Measurements from ENCODE around the gene BCAN. TPM values are rescaled to one million over a fixed set of nuclear protein-coding genes. Genes with fewer than 3 reads are reported as not detected.

BCAN gene
- total and polyA plus RNA-seq, 2 of the 4 experiments (the other 2 are of a cell fraction): 0.07 TPM; not detected in 1

GRCh38 chr1:156708218-156708661, 66.3 kb downstream of the BCAN start (continued):
- TF ChIP-seq CHD1 (IDR thresholded peaks at IDR 0.05; ENCODE audit: low read depth, low read length) (no peak), SMC3 (IDR thresholded peaks at IDR 0.05; ENCODE audit: low read depth, low read length) (no peak), MXI1 (IDR thresholded peaks at IDR 0.05; ENCODE audit: borderline replicate concordance, low read depth, low read length) (no peak), ELK1 (IDR thresholded peaks at IDR 0.05; ENCODE audit: borderline replicate concordance, low read depth, low read length) (no peak)

GRCh38 chr1:156709031-156709430, 67.1 kb downstream of the BCAN start:
- Histone ChIP-seq H3K36me3 (ENCODE audit: control insufficient read depth, insufficient read depth, low read length) (no peaks in the 10 kb centered on the region), H3K14ac (replicated peaks; ENCODE audit: low read depth, low read length) (no peak overlapping the region), H3K9me3 (ENCODE audit: control insufficient read depth, insufficient read depth, low read length) (no peaks in the 10 kb centered on the region), H3K9ac (ENCODE audit: low read depth, low read length) (no peak overlapping the region), H2BK15ac (ENCODE audit: low read depth, low read length) (no peak overlapping the region), H2AFZ (replicated peaks; ENCODE audit: low read length, poor library complexity) (no peak overlapping the region), H3K56ac (ENCODE audit: extremely low read depth, insufficient read depth, low read length) (no peak overlapping the region), H3K18ac (ENCODE audit: low read depth, low read length) (no peak overlapping the region), H3K27me3 (ENCODE audit: control insufficient read depth, insufficient read depth, low read length) (peaks cover 5% of the 10 kb centered on the region), H4K91ac (ENCODE audit: insufficient read depth, low read depth, low read length) (no peak overlapping the region), H3K9me1 (ENCODE audit: insufficient read depth, low read length) (peaks cover 3% of the 10 kb centered on the region; the same call in 1 of the 2 replicates), H3K27ac (ENCODE audit: insufficient read depth, low read length) (no peak overlapping the region), H3K4me1 (ENCODE audit: control insufficient read depth, insufficient read depth, low read length) (peaks cover 52% of the 10 kb centered on the region), H2BK120ac (ENCODE audit: low read depth, low read length) (no peak overlapping the region), H4K5ac (ENCODE audit: low read depth, low read length) (no peak overlapping the region), H2BK5ac (ENCODE audit: low read depth, low read length, poor library complexity, severe bottlenecking) (no peak overlapping the region), H3K79me1 (ENCODE audit: low read depth in 1 of 2, low read length in 2 of 2) (no peaks in the 10 kb centered on the region), H2AK9ac (replicated peaks; ENCODE audit: low read depth, low read length, poor library complexity) (no peak overlapping the region), H4K8ac (ENCODE audit: low read depth in 2 of 2, low read length in 2 of 2) (no peak overlapping the region), H2AK5ac (ENCODE audit: low read depth, low read length) (no peak overlapping the region), H2BK20ac (ENCODE audit: low read depth, low read length) (no peak overlapping the region), H3K23ac (ENCODE audit: low read depth, low read length) (no peak overlapping the region), H3K4me2 (ENCODE audit: low read depth, low read length) (no peak overlapping the region), H3K4ac (ENCODE audit: low read depth, low read length) (no peak overlapping the region), H3K4me3 (ENCODE audit: insufficient read depth, low read depth, low read length) (no peak overlapping the region), H4K20me1 (ENCODE audit: insufficient read depth, low read length) (no peaks in the 10 kb centered on the region)
- DNase-seq (no peak), ATAC-seq (ENCODE audit: low read depth) (no peak)
- BruUV-seq (replicated peaks): no TSS peak
- in situ Hi-C loops (cut with MboI; ENCODE audit: low sequenced_read_pairs): no loop called here
- no CpG with 5 or more reads among the region's 4 CpGs for WGBS, 2 experiments (ENCODE audit: extremely low coverage in 2 of 2, insufficient read length in 1 of 2)
- ChIA-PET CTCF (interaction anchor here (6.9 kb wide), 1 partner anchor 19 kb away, joined by 54 read pairs; no protein-coding TSS in a partner anchor), POLR2A (ENCODE audit: unreplicated experiment) (no interaction called here)
- intact Hi-C loops (cut with micrococcal nuclease): loop anchor here (2.0 kb wide), 1 partner anchor 16 kb away; no protein-coding TSS in a partner anchor
- dilution Hi-C loops (cut with HindIII; ENCODE audit: low sequenced_read_pairs, unreplicated experiment): no loop called here
- TF ChIP-seq MAZ (IDR thresholded peaks at IDR 0.05; ENCODE audit: borderline replicate concordance, low read depth, low read length) (no peak), MAFK (IDR thresholded peaks at IDR 0.05; ENCODE audit: low read depth, low read length) (no peak), FOS (IDR thresholded peaks at IDR 0.05; ENCODE audit: low read depth, low read length) (no peak), POLR2A (IDR thresholded peaks at IDR 0.05; ENCODE audit: low read depth, low read length) (no peak), NFE2L2 (IDR thresholded peaks at IDR 0.05; ENCODE audit: low read depth, low read length) (no peak)

Measured in IMR-90 (cell line).